Dermis blood vessel endothelial cell (primary cell): ENCODE measurements around the gene PRPF38A. TPM values are rescaled to one million over a fixed set of nuclear protein-coding genes. Genes with fewer than 3 reads are reported as not detected.

Experiments used
- DNase-seq: peaks from one replicate; pipeline ENCODE4 v3.0.0; 2010
- total RNA-seq: library from RNA; depleted of rRNA; stranded (reverse); fragments of >200 nt; gene quantifications from 2 replicates; pipeline ENCODE4 v1.2.3, GENCODE V29; 2014

Gene PRPF38A
- total RNA-seq, 1 donor from 2014 or later = 15.1 TPM

- DNase-seq = no peak
These were observed 59.5 kb downstream of the PRPF38A start for GRCh38 chr1:52463891-52464290.

- no peak for DNase-seq
These were observed 64.7 kb downstream of the PRPF38A start for GRCh38 chr1:52469108-52469507.

Other genes starting within 250 kb of the PRPF38A start
- gene CC2D1B, start 38.4 kb upstream of the PRPF38A start, total RNA-seq = 28.5 and 37.3 TPM in 2 replicates
- 2.9 and 11.2 TPM in 2 replicates for gene ORC1, start 179 bp upstream of the PRPF38A start, total RNA-seq
- gene TUT4, start 148.5 kb downstream of the PRPF38A start, total RNA-seq = 24.8 and 28.3 TPM in 2 replicates
- 7.1 and 24.3 TPM in 2 replicates for gene GPX7, start 197.8 kb downstream of the PRPF38A start, total RNA-seq
- not detected in 2 replicates for gene SHISAL2A, start 228.6 kb downstream of the PRPF38A start, total RNA-seq